ENCODE measurements around the gene PKIB. TPM values are rescaled to one million over a fixed set of nuclear protein-coding genes. Genes with fewer than 3 reads are reported as not detected.

PKIB gene
- total and polyA plus RNA-seq, 2 experiments from 2014 or later = 51.0 to 85.8 TPM

DNA sequence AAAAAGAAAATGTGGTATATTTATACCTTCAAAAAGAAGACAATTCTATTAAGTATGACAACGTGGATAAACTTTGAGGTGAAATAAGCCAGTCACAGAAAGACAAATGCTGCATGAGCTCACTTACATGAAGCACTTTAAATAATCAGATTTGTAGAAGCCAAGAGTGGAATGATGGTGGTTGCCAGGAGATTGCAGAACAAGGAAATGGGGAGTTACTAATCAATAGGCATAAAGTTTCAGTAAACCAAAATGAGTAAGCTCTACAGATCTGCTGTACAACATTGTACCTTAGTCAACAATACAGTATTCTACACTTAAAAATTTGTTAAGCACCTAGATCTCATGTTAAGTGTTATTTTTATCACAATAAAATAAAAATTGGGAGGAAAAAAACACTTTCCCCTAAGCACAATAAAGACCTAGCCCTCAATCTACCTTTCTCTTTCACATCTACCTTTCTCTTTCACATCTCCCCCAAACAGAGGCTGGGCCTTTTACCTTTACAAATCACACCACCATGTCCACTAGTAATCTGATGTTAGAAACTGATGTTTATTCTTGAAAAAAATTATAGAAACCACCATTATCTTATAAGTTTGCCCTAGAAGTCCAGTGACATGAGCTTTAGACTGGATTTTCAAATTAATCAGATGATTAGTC lies 73.9 kb downstream of the PKIB start:
- TF ChIP-seq, protein P1, sequence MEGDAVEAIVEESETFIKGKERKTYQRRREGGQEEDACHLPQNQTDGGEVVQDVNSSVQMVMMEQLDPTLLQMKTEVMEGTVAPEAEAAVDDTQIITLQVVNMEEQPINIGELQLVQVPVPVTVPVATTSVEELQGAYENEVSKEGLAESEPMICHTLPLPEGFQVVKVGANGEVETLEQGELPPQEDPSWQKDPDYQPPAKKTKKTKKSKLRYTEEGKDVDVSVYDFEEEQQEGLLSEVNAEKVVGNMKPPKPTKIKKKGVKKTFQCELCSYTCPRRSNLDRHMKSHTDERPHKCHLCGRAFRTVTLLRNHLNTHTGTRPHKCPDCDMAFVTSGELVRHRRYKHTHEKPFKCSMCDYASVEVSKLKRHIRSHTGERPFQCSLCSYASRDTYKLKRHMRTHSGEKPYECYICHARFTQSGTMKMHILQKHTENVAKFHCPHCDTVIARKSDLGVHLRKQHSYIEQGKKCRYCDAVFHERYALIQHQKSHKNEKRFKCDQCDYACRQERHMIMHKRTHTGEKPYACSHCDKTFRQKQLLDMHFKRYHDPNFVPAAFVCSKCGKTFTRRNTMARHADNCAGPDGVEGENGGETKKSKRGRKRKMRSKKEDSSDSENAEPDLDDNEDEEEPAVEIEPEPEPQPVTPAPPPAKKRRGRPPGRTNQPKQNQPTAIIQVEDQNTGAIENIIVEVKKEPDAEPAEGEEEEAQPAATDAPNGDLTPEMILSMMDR (IDR thresholded peaks at IDR 0.05; ENCODE audit: low read depth, low read length) = no peak
- Histone ChIP-seq H3K4me1 (ENCODE audit: low read depth) (no peaks in the 10 kb centered on the region), H3K27me3 (no peaks in the 10 kb centered on the region), H3K9me3 (ENCODE audit: low read depth) (no peaks in the 10 kb centered on the region), H3K36me3 (no peaks in the 10 kb centered on the region), H3K27ac (no peak overlapping the region), H3K4me3 (no peak overlapping the region)
- no peak for DNase-seq (ENCODE audit: low read depth in 1 of 2, low spot score in 1 of 2)

- no peaks in the 10 kb centered on the region for H3K27me3 ChIP-seq
- H3K36me3 ChIP-seq = no peaks in the 10 kb centered on the region
- H3K4me3 ChIP-seq = no peak overlapping the region
- no peak overlapping the region for H3K27ac ChIP-seq
- TF ChIP-seq, protein P1 (IDR thresholded peaks at IDR 0.05; ENCODE audit: low read depth, low read length) = no peak
- no peaks in the 10 kb centered on the region for H3K9me3 ChIP-seq (ENCODE audit: low read depth)
- no peaks in the 10 kb centered on the region for H3K4me1 ChIP-seq (ENCODE audit: low read depth)
- DNase-seq (ENCODE audit: low read depth in 1 of 2, low spot score in 1 of 2) = no peak
Observed at GRCh38 chr6:122692175-122692598, 82.0 kb downstream of the PKIB start.

DNA sequence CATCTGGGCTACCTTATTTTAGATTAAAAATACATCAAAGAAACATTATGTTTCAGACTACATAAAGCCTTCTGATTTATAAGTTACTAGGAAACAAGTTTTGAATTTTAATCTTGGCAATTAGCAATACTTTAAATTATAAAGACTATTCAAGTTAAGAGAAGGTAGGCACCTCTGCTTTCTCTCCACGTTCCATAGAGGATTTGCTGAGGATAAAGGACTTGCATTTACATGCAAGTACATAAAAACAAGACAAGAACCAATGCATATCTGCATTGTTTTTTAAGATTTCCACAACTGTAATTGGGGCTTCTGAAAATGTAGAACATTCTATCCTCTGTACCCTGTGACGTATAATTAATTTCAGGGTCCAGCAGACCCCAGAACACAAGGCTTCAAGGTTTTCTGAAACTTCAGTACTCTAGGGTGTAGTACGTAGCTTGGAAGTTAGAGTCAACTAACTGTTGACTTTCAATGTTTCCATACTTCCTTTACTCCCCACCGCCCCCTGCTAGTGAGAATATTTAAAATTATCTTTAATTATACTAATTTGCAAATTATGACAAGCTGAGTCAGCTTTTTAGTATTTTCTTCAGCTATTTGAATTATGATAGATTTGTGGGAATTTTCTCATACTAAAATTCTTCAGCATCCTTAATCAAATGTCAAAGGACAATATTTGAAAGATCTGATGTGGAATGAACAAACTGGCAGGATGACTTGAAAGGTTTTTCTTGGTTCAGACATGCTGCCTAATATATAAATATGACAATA lies 82.8 kb downstream of the PKIB start:
- H3K36me3 ChIP-seq = no peaks in the 10 kb centered on the region
- no peaks in the 10 kb centered on the region for H3K9me3 ChIP-seq (ENCODE audit: low read depth)
- DNase-seq (ENCODE audit: low read depth in 1 of 2, low spot score in 1 of 2) = no peak
- TF ChIP-seq, protein P1 (IDR thresholded peaks at IDR 0.05; ENCODE audit: low read depth, low read length) = no peak
- H3K4me1 ChIP-seq (ENCODE audit: low read depth) = no peaks in the 10 kb centered on the region
- H3K27me3 ChIP-seq = no peaks in the 10 kb centered on the region
- H3K27ac ChIP-seq = no peak overlapping the region
- H3K4me3 ChIP-seq = no peak overlapping the region

- TF ChIP-seq, protein P1 (IDR thresholded peaks at IDR 0.05; ENCODE audit: low read depth, low read length) = no peak
- Histone ChIP-seq H3K27ac (no peak overlapping the region), H3K9me3 (ENCODE audit: low read depth) (no peaks in the 10 kb centered on the region)
Observed at GRCh38 chr6:122694075-122694474, 83.9 kb downstream of the PKIB start.

GRCh38 chr6:122694602-122695001 lies 84.4 kb downstream of the PKIB start:
- Histone ChIP-seq H3K9me3 (ENCODE audit: low read depth) (no peaks in the 10 kb centered on the region), H3K4me3 (no peak overlapping the region), H3K27me3 (no peaks in the 10 kb centered on the region), H3K36me3 (no peaks in the 10 kb centered on the region), H3K27ac (no peak overlapping the region), H3K4me1 (ENCODE audit: low read depth) (no peaks in the 10 kb centered on the region)
- no peak for DNase-seq (ENCODE audit: low read depth in 1 of 2, low spot score in 1 of 2)
- TF ChIP-seq, protein P1 (IDR thresholded peaks at IDR 0.05; ENCODE audit: low read depth, low read length) = no peak

More at GRCh38 chr6:122694075-122694474, 83.9 kb downstream of the PKIB start:
- H3K36me3 ChIP-seq = no peaks in the 10 kb centered on the region
- no peaks in the 10 kb centered on the region for H3K4me1 ChIP-seq (ENCODE audit: low read depth)
- H3K4me3 ChIP-seq = no peak overlapping the region
- no peaks in the 10 kb centered on the region for H3K27me3 ChIP-seq
- DNase-seq (ENCODE audit: low read depth in 1 of 2, low spot score in 1 of 2) = no peak
